ENCODE measurements around the gene SYT3. TPM values are rescaled to one million over a fixed set of nuclear protein-coding genes. Genes with fewer than 3 reads are reported as not detected.

SYT3 gene
- total RNA-seq, 1 experiment from 2014 or later, result not detected

DNA sequence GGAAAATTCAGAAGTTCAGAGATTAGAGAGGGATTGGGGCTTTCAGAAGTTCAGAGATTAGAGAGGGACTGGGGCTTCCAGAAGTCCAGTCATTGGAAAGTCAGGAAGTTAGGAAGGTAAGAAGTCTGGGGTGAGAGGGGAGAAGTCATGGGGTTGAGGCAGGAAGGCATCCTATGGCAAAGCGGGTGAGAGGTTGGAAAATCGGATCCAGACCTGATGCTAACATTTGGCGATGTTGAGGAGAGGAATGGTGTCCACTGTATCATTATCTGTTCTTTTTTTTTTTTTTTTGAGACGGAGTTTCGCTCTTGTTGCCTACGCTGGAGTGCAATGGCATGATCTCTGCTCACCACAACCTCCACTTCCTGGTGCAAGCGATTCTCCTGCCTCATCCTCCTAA, 11.1 kb downstream of the SYT3 start:
- no TSS peak for BruUV-seq (replicated peaks)

GRCh38 chr19:50628146-50628545, 11.5 kb downstream of the SYT3 start:
- ATAC-seq (no peak), DNase-seq (ENCODE audit: low read depth, low spot score) (no peak)
- in situ Hi-C loops (cut with HindIII; ENCODE audit: low pct_unique_long_range_greater_than_20kb, low sequenced_read_pairs), result no loop called here
- no peaks in the 10 kb centered on the region for H3K9me3 ChIP-seq (ENCODE audit: control insufficient read depth, insufficient read depth, low read depth, low read length)
- no peak overlapping the region for H3K4me3 ChIP-seq (ENCODE audit: low read depth in 2 of 2, low read length in 2 of 2)
- no peaks in the 10 kb centered on the region for H3K4me1 ChIP-seq (ENCODE audit: control insufficient read depth, insufficient read depth, low read length)
- H3K27me3 ChIP-seq (ENCODE audit: control insufficient read depth, insufficient read depth, low read length), result no peaks in the 10 kb centered on the region
- no peak overlapping the region for H3K27ac ChIP-seq (ENCODE audit: low read length)
- H3K36me3 ChIP-seq (ENCODE audit: control insufficient read depth, insufficient read depth, low read length), result no peaks in the 10 kb centered on the region
- BruUV-seq (replicated peaks), result no TSS peak
- intact Hi-C loops (cut with micrococcal nuclease; ENCODE audit: unreplicated experiment), result no loop called here
- ChIA-PET CTCF (no interaction called here), POLR2A (no interaction called here)
- TF ChIP-seq, protein P1, sequence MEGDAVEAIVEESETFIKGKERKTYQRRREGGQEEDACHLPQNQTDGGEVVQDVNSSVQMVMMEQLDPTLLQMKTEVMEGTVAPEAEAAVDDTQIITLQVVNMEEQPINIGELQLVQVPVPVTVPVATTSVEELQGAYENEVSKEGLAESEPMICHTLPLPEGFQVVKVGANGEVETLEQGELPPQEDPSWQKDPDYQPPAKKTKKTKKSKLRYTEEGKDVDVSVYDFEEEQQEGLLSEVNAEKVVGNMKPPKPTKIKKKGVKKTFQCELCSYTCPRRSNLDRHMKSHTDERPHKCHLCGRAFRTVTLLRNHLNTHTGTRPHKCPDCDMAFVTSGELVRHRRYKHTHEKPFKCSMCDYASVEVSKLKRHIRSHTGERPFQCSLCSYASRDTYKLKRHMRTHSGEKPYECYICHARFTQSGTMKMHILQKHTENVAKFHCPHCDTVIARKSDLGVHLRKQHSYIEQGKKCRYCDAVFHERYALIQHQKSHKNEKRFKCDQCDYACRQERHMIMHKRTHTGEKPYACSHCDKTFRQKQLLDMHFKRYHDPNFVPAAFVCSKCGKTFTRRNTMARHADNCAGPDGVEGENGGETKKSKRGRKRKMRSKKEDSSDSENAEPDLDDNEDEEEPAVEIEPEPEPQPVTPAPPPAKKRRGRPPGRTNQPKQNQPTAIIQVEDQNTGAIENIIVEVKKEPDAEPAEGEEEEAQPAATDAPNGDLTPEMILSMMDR (IDR thresholded peaks at IDR 0.05), result no peak
- TF ChIP-seq TCF7L2 (IDR thresholded peaks at IDR 0.05; ENCODE audit: low read depth, low read length) (no peak), REST (IDR thresholded peaks at IDR 0.05; ENCODE audit: insufficient read depth in 1 of 2, low read depth in 2 of 2, low read length in 1 of 2) (no peak), SIN3A (IDR thresholded peaks at IDR 0.05; ENCODE audit: borderline replicate concordance, insufficient read depth, low read depth, low read length) (no peak), POLR2AphosphoS5 (IDR thresholded peaks at IDR 0.05; ENCODE audit: low read depth, low read length) (no peak)

More for the DNA sequence above, 11.1 kb downstream of the SYT3 start:
- POLR2A ChIA-PET, result no interaction called here
- no peak for TF ChIP-seq TCF7L2 (IDR thresholded peaks at IDR 0.05; ENCODE audit: low read depth, low read length)
- TF ChIP-seq REST (IDR thresholded peaks at IDR 0.05; ENCODE audit: insufficient read depth in 1 of 2, low read depth in 2 of 2, low read length in 1 of 2), result no peak
- TF ChIP-seq, protein P1 (IDR thresholded peaks at IDR 0.05), result no peak
- TF ChIP-seq POLR2AphosphoS5 (IDR thresholded peaks at IDR 0.05; ENCODE audit: low read depth, low read length), result no peak
- no peak for TF ChIP-seq SIN3A (IDR thresholded peaks at IDR 0.05; ENCODE audit: borderline replicate concordance, insufficient read depth, low read depth, low read length)
- Histone ChIP-seq H3K27ac (ENCODE audit: low read length) (no peak overlapping the region), H3K9me3 (ENCODE audit: control insufficient read depth, insufficient read depth, low read depth, low read length) (0 out of 2 replicates have a peak, but pooled peaks cover 1% of the 10 kb centered on the region), H3K4me1 (ENCODE audit: control insufficient read depth, insufficient read depth, low read length) (no peaks in the 10 kb centered on the region), H3K4me3 (ENCODE audit: low read depth in 2 of 2, low read length in 2 of 2) (no peak overlapping the region), H3K27me3 (ENCODE audit: control insufficient read depth, insufficient read depth, low read length) (no peaks in the 10 kb centered on the region), H3K36me3 (ENCODE audit: control insufficient read depth, insufficient read depth, low read length) (no peaks in the 10 kb centered on the region)
- intact Hi-C loops (cut with micrococcal nuclease; ENCODE audit: unreplicated experiment), result no loop called here
- DNase-seq (ENCODE audit: low read depth, low spot score) (no peak), ATAC-seq (no peak)
- in situ Hi-C loops (cut with HindIII; ENCODE audit: low pct_unique_long_range_greater_than_20kb, low sequenced_read_pairs), result no loop called here
- CTCF ChIA-PET, result no interaction called here
